ENCODE measurements around the gene SLC38A8. TPM values are rescaled to one million over a fixed set of nuclear protein-coding genes. Genes with fewer than 3 reads are reported as not detected.

The SLC38A8 gene
- total and polyA plus RNA-seq, 8 donors, result 0.08 TPM; not detected in 7

DNA sequence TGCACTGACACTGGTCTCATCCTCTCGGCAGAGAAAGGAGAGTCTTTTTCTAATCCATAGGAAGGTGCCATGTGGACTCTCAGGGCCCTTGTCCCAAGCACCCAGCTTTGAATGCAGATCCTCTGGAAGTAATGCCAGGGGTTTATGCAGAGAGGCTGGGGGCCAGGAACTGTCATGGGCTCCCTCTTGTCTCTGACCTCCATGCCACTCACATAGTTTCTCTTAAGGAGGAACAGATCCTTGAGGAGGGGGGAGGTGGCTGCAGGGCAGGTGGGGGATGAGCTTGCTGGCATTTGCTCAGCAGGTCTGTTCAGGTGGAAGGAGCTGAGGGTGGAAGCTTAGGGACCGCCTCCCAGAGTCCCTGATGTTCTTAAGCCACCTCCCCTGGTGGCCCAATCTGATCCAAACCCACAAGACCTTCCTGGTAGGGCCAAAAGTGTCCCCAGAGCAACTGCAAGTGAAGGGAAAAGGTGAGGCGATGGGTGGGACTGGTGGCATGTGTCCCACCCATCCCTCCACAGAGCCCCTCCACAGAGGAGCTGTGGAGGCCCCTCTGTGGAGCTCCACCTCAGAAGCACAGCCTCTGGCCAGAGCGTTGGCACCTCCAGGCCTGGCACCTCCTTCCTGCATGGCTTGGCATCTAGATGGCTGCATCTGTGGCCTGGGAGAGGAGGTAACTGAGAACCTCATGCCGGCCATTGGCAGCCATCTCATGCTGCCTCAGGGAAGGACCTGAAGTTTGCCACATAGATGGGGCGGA, 65.4 kb downstream of the SLC38A8 start:
- Histone ChIP-seq H3K4me3 (no peak overlapping the region), H3K27me3 (peaks cover 0 to 10% (median 0%) of the 10 kb centered on the region in 3 donors), H3K36me3 (no peaks in the 10 kb centered on the region), H3K9me3 (peaks cover 0 to 13% (median 12%) of the 10 kb centered on the region in 4 donors), H3K4me1 (no peaks in the 10 kb centered on the region), H3K27ac (no peak overlapping the region)
- no peak for DNase-seq
- TF ChIP-seq EP300 (IDR thresholded peaks at IDR 0.05), result no peak
- TF ChIP-seq, protein P1, sequence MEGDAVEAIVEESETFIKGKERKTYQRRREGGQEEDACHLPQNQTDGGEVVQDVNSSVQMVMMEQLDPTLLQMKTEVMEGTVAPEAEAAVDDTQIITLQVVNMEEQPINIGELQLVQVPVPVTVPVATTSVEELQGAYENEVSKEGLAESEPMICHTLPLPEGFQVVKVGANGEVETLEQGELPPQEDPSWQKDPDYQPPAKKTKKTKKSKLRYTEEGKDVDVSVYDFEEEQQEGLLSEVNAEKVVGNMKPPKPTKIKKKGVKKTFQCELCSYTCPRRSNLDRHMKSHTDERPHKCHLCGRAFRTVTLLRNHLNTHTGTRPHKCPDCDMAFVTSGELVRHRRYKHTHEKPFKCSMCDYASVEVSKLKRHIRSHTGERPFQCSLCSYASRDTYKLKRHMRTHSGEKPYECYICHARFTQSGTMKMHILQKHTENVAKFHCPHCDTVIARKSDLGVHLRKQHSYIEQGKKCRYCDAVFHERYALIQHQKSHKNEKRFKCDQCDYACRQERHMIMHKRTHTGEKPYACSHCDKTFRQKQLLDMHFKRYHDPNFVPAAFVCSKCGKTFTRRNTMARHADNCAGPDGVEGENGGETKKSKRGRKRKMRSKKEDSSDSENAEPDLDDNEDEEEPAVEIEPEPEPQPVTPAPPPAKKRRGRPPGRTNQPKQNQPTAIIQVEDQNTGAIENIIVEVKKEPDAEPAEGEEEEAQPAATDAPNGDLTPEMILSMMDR (IDR thresholded peaks at IDR 0.05), result no peak
- TF ChIP-seq POLR2A (IDR thresholded peaks at IDR 0.05), result no peak
- TF ChIP-seq POLR2AphosphoS5 (IDR thresholded peaks at IDR 0.05), result no peak
- 79 to 92% (median 88%) methylated on average over 6 of the region's 6 CpGs for WGBS, 5 donors
- intact Hi-C loops (cut with DNase I; ENCODE audit: low total_unique reads), result loop anchor here (10.0 kb wide), 2 partner anchors 68 to 218 kb away; partner anchors contain the start of genes ADAD2 and SLC38A8

DNA sequence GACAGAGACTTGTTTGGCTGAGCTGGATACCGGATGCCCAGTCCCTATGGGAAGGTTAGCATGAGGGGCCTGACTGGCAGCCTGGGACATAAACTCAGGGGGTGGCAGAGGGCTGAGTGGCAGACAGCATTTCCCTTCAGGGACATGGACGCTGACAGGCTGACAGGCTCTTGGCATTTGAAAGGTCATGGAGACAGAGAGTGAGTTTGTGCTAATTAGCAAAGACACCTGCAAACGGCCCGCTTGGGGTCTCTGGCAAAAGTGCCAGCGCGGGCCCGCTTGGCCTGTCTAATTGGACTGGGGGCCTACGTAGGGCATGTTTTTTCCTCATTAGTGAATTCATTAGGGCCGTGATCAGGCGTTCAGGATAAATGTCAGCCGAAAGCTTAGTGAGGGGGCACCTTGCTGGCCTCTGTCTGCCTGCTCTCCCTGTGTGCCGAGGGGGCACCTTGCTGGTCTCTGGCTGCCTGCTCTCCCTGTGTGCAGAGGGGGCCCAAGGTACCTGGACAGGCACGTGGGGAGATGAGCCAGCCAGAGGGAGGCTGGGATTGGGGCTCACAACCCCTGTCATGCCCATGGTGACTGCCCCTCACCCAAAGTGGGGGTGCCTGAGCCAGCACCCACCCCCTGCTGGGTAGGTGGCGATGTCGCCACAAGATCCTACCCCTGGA, 66.9 kb downstream of the SLC38A8 start:
- Histone ChIP-seq H3K4me3 (no peak overlapping the region), H3K36me3 (no peaks in the 10 kb centered on the region), H3K27me3 (peaks cover 0 to 10% (median 0%) of the 10 kb centered on the region in 3 donors), H3K27ac (no peak overlapping the region), H3K4me1 (no peaks in the 10 kb centered on the region), H3K9me3 (peaks cover 0 to 13% (median 12%) of the 10 kb centered on the region in 4 donors)
- intact Hi-C loops (cut with DNase I; ENCODE audit: low total_unique reads), result loop anchor here (10.0 kb wide), 2 partner anchors 69 to 219 kb away; partner anchors contain the start of genes ADAD2 and SLC38A8
- WGBS, 5 donors, result 74 to 81% (median 78%) methylated on average over 9 to 15 of the region's 15 CpGs
- TF ChIP-seq POLR2A (IDR thresholded peaks at IDR 0.05) (no peak), POLR2AphosphoS5 (IDR thresholded peaks at IDR 0.05) (no peak), EP300 (IDR thresholded peaks at IDR 0.05) (no peak)
- TF ChIP-seq, protein P1 (IDR thresholded peaks at IDR 0.05), result no peak
- DNase-seq, result no peak

DNA sequence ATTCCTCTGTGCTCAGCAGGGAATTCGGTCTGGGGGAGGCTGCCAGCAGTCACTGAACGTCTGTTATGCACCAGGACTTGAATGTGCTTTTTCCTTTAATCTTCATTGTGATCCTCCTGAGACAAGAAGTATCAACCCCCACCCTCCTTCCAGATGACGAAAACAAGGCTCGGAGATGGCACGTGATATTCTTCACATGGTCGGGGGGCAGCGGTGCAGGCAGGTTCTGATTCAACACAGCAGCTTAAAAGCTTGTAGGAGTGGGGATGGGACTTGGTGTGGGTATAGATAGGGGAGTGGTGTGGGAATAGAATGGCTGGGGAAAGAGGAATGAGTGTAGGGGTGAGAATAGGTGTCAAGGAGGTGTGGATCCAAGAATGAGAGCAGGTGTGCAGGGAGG, 68.1 kb downstream of the SLC38A8 start:
- Histone ChIP-seq H3K4me3 (no peak overlapping the region), H3K4me1 (no peaks in the 10 kb centered on the region), H3K27me3 (peaks cover 0 to 22% (median 7%) of the 10 kb centered on the region in 3 donors), H3K36me3 (no peaks in the 10 kb centered on the region), H3K9me3 (peaks cover 0 to 13% (median 12%) of the 10 kb centered on the region in 4 donors), H3K27ac (no peak overlapping the region)
- TF ChIP-seq POLR2AphosphoS5 (IDR thresholded peaks at IDR 0.05), result no peak
- no peak for TF ChIP-seq POLR2A (IDR thresholded peaks at IDR 0.05)
- TF ChIP-seq, protein P1 (IDR thresholded peaks at IDR 0.05), result no peak
- TF ChIP-seq EP300 (IDR thresholded peaks at IDR 0.05), result no peak
- intact Hi-C loops (cut with DNase I; ENCODE audit: low total_unique reads), result loop anchor here (10.0 kb wide), 2 partner anchors 70 to 220 kb away; partner anchors contain the start of genes ADAD2 and SLC38A8
- no peak for DNase-seq
- 58 to 62% (median 61%) methylated on average over 7 of the region's 7 CpGs for WGBS, 5 donors

DNA sequence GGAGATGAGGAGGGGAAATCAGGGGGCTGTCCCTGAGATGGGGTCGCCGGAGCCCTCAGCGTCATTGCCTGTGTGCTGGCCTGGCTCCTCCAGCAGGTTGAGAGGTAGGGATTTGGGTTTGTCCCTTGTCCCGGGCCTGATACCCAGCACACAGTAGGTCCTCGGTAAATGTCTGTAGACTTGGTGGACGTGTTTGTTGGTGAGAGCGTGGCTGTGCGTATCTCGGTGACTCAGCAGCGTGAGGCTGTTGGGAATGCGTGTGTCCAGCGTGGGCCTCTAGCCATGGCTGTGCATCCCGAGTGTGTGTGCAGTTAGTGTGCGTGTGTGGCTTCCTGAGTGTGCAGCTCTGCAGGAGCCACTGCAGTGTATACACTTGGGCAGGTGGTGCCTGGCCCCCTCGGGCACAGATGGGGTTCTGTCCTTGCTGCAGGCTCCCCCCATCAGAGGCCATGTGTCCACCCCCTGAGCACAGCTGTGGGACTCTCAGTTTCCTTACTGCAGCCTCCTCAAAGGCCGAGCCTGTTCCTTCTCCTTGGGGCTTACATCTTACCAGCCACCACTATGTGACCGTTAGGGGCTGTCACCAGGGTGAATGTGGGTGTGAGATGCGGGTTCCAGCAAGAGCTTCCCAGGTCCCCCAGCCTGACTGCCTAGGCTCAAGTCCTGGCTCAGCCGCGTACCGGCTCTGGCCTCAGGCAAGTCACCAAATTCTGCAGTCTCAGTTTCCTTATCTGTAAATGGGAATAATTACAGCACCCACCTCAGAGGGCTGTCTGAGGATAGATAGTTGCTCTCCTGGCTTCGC, 68.8 kb downstream of the SLC38A8 start:
- 78 to 85% (median 83%) methylated on average over 19 to 22 of the region's 22 CpGs for WGBS, 5 donors
- H3K9me3 ChIP-seq, result peaks cover 0 to 10% (median 8%) of the 10 kb centered on the region in 4 donors
- intact Hi-C loops (cut with DNase I; ENCODE audit: low total_unique reads), result loop anchor here (10.0 kb wide), 2 partner anchors 71 to 221 kb away; partner anchors contain the start of genes ADAD2 and SLC38A8

More for the DNA sequence above, 68.8 kb downstream of the SLC38A8 start:
- DNase-seq, result no peak
- peaks cover 0 to 29% (median 14%) of the 10 kb centered on the region in 3 donors for H3K27me3 ChIP-seq
- H3K36me3 ChIP-seq, result no peaks in the 10 kb centered on the region
- H3K4me3 ChIP-seq, result no peak overlapping the region
- TF ChIP-seq POLR2AphosphoS5 (IDR thresholded peaks at IDR 0.05) (no peak), EP300 (IDR thresholded peaks at IDR 0.05) (no peak), POLR2A (IDR thresholded peaks at IDR 0.05) (no peak)
- TF ChIP-seq, protein P1 (IDR thresholded peaks at IDR 0.05), result no peak
- no peak overlapping the region for H3K27ac ChIP-seq
- peaks cover 0 to 5% (median 2%) of the 10 kb centered on the region in 4 donors for H3K4me1 ChIP-seq
